Renal cortical epithelial cell (primary cell): ENCODE results near the gene RBM24. TPM values are rescaled to one million over a fixed set of nuclear protein-coding genes. Genes with fewer than 3 reads are reported as not detected.

Experiments used
- DNase-seq: peaks from one replicate; pipeline ENCODE4 v3.0.0-alpha.2; 2011; ENCODE audit warnings: low read depth
- total RNA-seq: library from RNA; depleted of rRNA; stranded (reverse); fragments of >200 nt; gene quantifications from 2 replicates; pipeline ENCODE4 v1.2.3, GENCODE V29; 2014

The RBM24 gene
- total RNA-seq, 1 donor from 2014 or later: 2.4 TPM

DNA sequence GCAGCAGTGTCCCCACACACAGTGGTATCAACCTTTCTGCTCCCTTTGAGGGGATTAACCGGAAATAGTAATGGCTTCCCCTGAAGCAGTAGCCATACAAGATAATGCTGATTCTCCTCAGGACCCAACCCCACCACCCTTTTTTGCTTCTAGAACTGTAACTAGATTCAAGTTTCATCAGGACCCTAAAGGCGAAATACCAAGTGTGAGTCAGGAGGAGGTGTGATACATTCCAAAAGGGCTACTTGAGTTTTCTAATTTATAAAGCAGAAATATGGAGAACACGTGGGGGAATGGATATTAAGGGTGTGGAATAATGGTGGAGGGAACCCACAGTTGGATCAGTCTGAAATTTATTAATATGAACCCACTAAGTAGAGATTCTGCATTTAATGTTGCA, 60.7 kb downstream of the RBM24 start:
- DNase-seq: no peak

GRCh38 chr6:17343215-17343614, 62.1 kb downstream of the RBM24 start:
- DNase-seq: no peak

Other genes with a start within 250 kb of the RBM24 start
- gene STMND1, start 179.3 kb upstream of the RBM24 start, total RNA-seq: not detected in 2 replicates
- 7.3 and 13.1 TPM in 2 replicates for gene CAP2, start 112.2 kb downstream of the RBM24 start, total RNA-seq